ENCODE results near the gene GCK. TPM values are rescaled to one million over a fixed set of nuclear protein-coding genes. Genes with fewer than 3 reads are reported as not detected.

Gene GCK
- total and polyA plus RNA-seq, 11 donors = 0.54 to 5.7 (median 1.9) TPM

- Histone ChIP-seq H3K27me3 (no peaks in the 10 kb centered on the region), H3K36me3 (peaks cover 0 to 87% (median 56%) of the 10 kb centered on the region in 9 donors), H3K9me3 (no peaks in the 10 kb centered on the region), H3K27ac (no peak overlapping the region), H3K4me1 (peaks cover 0 to 47% (median 16%) of the 10 kb centered on the region in 12 donors), H3K4me3 (no peak overlapping the region)
- 89 to 90% (median 90%) methylated on average over 9 to 25 of the region's 25 CpGs for WGBS, 4 donors
- peak in 1 of 5 donors; percentile 26 for DNase-seq
- no peak for ATAC-seq
- TF ChIP-seq POLR2A (IDR thresholded peaks at IDR 0.05) = no peak
- no peak for TF ChIP-seq CTCF (IDR thresholded peaks at IDR 0.05)
- intact Hi-C loops (cut with DNase I) = no loop called here
Observed at GRCh38 chr7:44116789-44117666, 72.2 kb downstream of the GCK start.

- intact Hi-C loops (cut with DNase I) = no loop called here
- DNase-seq = peak in 1 of 5 donors; percentile 19
- 89 to 94% (median 91%) methylated on average over 16 to 17 of the region's 17 CpGs for WGBS, 4 donors
- no peaks in the 10 kb centered on the region for H3K9me3 ChIP-seq
- peaks cover 0 to 39% (median 13%) of the 10 kb centered on the region in 12 donors for H3K4me1 ChIP-seq
- H3K36me3 ChIP-seq = peaks cover 0 to 86% (median 51%) of the 10 kb centered on the region in 9 donors
- H3K27me3 ChIP-seq = no peaks in the 10 kb centered on the region
- no peak overlapping the region for H3K4me3 ChIP-seq
- TF ChIP-seq CTCF (IDR thresholded peaks at IDR 0.05) (no peak), POLR2A (IDR thresholded peaks at IDR 0.05) (no peak)
- no peak overlapping the region for H3K27ac ChIP-seq
- no peak for ATAC-seq
Observed at GRCh38 chr7:44116087-44116788, 73.0 kb downstream of the GCK start.

- 65 to 76% (median 72%) methylated on average over 11 to 12 of the region's 12 CpGs for WGBS, 4 donors
- TF ChIP-seq CTCF (IDR thresholded peaks at IDR 0.05) = no peak
- no peak for TF ChIP-seq POLR2A (IDR thresholded peaks at IDR 0.05)
- H3K9me3 ChIP-seq = no peaks in the 10 kb centered on the region
- H3K27me3 ChIP-seq = no peaks in the 10 kb centered on the region
- H3K27ac ChIP-seq = peak overlapping the region in 10 of 12 donors; percentile 28 to 75 (median 62)
- H3K36me3 ChIP-seq = peaks cover 0 to 86% (median 41%) of the 10 kb centered on the region in 9 donors
- DNase-seq = peak; percentile 69 to 87 (median 76)
- intact Hi-C loops (cut with DNase I) = no loop called here
- peaks cover 0 to 25% (median 13%) of the 10 kb centered on the region in 12 donors for H3K4me1 ChIP-seq
- no peak overlapping the region for H3K4me3 ChIP-seq
- ATAC-seq = peak; percentile 78 to 91 (median 83)
Observed at GRCh38 chr7:44114586-44115310, 74.5 kb downstream of the GCK start.

All from heart left ventricle (tissue), 16 donors.